GM18517 (cell line): ENCODE results near the gene PARN.
"Not testable (repeated sequence)": the region's sequence is repeated elsewhere in the genome, so short reads cannot be mapped to it uniquely, and the experiment has no call there.

Experiments used
- ATAC-seq: cut with Tn5 transposase; IDR thresholded peaks from one replicate; pipeline ENCODE4 v1.9.1; 2021; ENCODE audit warnings: mild to moderate bottlenecking, moderate library complexity; ENCODE audit not compliant: unreplicated experiment

PARN gene

DNA sequence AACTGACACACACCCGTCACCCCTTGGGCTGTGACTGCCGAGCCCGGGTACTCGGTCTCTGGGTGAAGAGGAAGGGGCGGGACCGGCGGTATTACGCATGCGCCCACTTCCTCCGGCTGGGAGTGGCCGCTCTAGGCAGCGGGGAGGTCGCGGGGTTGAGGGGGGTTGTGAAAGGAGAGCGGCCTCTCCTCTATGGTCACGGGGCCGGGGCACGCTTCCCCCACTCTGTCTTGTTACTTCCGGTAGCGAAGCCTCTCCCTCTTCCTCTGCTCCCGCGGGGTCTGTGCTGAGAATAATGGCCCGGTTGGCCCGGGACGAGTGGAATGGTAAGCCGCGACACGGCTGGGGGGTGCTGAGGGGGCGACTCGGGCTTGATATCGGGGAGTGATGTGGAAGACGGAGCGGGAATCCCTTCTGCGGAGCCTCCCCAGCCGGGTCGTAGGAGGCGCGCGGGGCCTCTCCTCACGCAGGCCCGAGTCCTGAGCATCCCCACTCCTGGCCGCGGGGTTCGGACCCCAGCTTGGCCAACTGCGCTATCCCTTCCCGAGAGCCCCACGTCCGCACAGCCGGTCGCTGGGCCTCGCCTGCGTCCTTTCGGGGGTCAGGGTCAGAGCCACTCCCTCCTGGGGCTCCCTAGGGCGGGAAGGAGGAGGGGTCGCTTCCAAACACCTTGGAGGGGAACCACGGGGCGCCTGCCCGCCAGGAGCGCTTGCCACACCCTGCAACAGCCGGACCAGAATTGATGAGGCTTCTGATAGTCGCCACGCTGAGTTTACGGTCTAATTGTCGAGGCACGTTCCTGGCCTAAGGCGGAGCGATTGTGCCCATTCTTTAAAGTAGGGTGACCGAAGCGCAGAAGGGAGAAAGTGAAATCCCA lies 2.9 kb upstream of the PARN start, which contains the start of gene BFAR:
Gene BFAR, plus strand, starts transcription at position 259 of the 877 bp plus-strand sequence. CDS start 11,396 bp downstream, outside the sequence.
- peak; percentile 78 for ATAC-seq

DNA sequence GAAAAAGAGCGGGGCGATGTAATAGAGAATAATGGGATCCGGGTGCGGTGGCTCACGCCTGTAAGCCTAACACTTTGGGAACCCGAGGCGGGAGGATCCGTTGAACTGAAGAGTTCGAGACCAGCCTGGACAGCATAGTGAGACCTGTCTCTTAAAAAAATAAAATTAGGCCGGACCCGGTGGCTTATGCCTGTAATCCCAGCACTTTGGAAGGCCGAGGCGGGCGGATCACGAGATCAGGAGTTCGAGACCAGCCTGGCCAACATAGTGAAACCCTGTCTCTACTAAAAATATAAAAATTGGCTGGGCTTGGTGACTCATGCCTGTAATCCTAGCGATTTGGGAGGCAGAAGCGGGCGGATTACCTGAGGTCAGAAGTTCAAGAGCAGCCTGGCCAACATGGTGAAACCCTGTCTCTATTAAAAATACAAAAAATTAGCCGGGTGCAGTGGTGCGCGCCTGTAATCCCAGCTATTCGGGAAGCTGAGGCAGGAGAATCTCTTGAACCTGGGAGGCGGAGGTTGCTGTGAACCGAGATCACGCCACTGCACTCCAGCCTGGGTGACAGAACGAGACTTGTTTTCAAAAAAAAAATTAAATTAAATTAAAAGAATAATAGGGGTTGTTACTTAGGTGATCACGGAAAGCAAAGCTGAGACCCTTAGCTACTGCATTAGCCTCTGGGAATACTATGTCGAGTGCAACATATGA lies 715 bp upstream of the PARN start:
- ATAC-seq, result not testable (repeated sequence)

DNA sequence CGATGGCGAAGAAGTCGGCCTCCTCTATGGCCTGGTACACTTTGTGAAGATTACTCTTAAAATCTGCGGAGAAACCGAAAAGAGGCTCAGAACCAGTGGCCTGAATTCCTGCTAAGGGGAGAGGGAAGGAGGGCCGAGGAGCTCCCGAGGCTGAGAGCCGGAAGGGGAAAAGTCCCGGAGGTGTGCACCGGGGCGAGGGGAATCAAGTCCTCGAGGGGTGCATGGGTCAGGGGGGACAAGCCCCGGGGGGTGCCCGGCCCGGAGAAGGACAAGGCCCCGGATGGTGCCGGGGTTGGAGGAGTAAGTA lies 495 bp downstream of the PARN start:
- ATAC-seq, result no peak

DNA sequence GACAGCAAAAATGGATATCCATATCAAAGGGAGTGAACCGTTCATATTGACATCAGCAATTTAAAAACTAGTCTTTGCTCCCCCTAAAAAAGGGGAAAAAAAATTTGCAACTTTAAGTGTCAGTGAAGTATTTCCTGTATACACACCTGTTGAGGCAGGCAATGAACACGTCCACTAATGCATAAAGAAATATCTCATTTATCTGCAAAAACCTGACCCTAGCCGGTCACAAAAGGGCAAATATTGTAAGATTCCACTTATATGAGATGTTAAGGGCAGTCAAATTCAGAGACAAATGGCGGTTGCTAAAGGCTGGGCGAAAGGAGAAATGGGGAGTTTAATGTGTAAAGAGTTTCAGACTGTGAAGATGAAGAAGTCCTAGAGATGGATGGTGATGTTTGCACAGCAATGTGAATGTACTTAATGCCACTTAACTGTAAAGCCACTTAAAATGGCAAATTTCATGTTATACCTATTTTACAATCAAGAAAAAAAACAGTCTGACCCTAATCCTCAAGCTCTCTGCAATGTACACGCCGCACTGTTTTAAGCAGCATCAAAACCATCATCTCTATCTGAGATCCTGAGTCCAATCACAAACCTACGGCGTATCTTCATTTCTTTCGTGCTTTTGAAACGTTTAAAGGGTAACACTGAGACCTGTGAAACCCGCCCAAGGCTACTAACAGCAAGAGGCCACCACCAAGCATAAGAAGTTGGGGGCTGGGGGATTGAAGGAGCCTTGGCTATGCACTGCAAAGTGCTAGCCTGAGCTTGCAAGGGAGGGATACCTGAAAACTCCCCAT lies 1.1 kb downstream of the PARN start:
- no peak for ATAC-seq

DNA sequence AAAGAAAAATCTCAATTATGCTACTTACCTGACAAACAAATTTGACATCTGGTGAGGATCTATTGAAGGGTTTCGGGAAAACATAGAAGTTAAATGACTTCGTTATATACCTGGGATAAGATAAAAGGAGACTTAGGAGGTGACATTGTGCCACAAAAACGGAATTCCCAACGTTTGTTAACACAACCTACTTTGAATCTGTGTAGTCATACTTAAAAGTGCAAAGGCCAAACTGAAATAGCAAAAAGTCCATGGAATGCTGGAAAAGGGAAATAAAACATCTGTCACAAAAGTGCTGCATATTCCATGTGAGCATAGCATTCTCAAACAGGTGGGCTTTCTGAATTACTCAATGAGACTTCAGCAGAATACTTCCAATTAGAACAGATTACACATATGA lies 3.0 kb downstream of the PARN start:
- no peak for ATAC-seq

DNA sequence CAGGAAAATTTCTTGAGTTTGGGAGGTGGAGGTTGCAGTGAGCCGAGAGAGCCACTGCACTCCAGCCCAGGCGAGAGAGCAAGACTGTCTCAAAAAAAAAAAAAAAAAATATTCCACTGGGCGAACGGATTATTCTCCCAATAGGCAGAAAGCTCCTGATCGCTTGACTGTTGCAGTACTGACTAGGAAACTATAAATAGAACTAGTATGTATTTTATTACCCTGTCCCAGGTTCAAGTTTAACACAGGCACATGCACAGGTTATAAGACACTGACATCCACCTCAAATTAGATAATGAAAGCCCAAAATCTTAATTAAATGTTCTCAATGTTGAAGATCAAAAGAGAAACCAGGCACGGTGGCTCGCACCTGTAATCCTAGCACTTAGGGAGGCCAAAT lies 11.5 kb downstream of the PARN start:
- ATAC-seq, result no peak

DNA sequence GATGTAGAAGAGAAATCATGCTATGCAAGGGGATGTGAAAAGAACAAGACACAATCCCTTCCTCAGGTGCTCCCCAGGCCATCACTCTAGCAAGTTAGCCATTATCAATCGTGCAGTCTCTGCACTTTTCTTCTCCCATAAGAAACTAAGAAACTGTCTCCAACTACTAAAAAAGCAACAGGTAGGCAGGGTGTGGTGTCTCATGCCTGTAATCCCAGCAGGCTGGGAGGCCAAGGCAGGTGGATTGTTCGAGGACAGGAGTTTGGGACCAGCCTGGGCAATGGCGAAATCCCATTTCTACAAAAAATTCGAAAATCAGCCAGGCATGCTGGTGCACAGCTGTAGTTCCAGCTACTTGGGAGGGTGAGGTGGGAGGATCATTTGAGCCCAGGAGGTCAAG lies 13.8 kb downstream of the PARN start:
- ATAC-seq, result no peak

DNA sequence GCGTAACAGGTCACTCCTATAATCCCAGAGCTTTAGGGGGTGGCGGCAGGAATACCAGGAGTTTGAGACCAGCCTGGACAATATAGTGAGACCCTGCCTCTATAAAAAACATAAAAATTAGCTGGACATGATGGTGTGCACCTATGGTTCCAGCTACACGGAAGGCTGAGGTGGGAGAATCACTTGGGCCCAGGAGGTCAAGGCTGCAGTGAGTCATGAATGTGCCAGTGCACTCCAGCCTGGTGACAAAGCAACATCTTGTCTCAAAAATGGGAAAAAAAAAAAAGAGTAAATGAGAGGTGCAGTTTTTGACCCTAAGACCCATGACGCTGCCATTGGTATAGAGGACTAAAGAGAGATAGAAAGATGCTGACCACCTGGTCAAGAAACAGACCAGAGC lies 16.1 kb downstream of the PARN start:
- no peak for ATAC-seq

DNA sequence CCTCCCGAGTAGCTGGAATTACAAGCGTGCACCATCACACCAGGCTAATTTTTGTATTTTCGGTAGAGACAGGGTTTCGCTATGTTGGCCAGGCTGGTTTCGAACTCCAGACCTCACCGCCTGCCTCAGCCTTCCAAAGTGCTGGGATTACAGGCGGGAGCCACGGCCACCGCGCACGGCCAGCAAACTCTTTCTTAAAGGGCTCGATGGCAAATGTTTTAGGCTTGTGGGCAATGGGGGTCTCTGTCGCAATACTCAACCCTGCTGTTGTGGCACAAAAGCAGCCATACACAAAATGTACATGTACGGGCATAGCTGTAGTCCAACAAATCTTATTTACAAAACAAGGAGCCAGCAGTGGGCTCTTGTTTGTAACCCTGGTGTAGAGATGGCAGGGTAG lies 18.4 kb downstream of the PARN start:
- ATAC-seq, result no peak

DNA sequence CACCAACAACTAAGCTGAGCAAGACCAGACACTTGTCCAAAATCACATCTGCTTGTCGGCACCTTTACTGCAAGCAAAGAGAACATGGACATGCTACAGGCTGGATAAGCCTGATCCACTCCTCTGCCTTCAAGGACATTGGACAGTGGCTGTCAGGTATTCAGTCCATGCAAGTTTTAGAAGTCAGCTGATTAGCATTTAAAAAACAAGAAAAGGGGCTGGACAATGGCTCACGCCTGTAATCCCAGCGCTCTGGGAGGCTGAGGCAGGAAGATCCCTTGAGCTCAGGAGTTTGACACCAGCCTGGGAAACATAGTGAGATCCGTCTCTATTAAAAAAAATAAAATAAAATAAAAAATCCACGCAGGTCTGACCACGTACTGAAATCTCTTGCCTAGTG lies 20.3 kb downstream of the PARN start:
- no peak for ATAC-seq

DNA sequence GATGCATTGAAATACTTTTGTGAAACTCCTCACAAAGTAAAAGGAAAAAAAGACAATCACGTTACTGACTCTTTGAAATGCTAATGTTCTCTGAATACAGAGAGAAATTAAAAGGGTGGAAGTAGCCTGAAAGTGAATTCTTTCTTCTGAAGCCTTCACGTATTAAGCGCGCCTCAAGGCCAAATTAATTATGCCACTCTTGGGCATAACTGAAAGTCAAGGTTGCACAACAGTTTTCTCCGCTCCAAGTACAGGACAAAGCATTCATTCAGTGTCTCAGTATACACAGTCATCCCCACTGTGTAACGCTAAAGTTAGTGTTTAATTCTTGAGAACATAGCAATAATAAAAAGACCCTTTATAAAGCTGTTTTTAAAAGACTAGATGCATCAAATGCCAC lies 21.5 kb downstream of the PARN start:
- ATAC-seq, result no peak

DNA sequence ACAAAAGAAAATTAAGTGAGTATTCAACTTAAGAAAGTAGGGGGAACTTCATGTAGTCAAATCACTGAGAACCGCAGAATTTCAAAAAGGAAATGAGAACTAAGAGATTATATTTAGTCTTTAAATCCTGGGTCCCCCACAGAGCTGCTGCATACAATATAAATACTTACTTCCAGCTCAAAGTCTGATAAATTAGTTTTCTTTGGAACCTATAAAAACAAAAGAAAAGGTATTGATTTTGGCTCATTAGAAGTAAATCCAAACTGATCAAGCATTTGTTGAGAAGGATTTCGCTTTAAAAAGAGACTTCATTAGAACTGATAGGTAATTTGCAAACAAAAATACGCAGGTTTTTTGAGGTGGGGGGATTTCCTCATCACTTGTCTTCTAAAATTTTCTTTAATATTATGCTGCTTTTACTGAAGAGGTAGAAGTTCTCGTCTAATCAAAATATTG lies 21.9 kb downstream of the PARN start:
- peak; percentile 64 for ATAC-seq

DNA sequence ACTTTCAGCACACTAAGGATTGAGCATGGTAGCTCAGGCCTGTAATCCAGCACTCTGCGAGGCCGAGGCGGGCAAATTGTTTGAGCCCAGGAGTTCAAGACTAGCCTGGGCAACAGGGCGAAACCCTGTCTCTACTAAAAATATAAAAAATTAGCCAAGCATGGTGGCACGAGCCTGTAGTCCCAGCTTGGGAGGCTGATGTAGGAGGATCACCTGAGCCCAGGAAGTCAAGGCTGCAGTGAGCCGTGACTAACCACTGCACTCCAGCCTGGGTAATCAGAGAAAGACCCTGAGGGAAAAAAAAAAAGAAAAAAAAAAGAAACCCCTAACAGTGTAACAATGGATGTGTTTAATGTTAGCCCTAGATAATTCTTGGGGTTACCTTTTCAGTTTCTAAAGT lies 24.0 kb downstream of the PARN start:
- no peak for ATAC-seq

DNA sequence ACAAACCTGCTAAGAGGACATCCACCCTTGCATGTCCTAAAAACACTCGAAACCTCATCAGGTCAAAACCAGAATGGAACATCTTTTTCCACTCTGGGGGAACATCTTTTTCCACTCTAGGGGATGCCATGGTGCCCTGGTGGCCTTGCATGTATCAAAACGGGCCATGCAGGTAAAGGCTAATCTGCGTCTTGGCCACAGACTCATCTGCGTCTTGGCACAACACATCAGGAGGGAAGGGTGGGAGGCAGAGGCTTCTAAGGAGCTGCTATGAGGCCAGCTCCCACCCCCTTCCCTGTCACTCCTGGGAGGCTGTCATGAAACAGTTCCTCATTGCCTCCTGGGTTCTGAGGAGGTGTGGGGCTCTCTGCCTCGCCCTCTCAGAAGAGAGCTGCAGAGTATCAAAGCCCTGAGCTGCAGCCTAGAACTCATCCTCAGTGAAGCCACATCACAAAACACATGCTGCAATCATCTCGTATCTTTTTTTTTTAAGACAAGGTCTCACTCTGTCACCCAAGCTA lies 27.6 kb downstream of the PARN start:
- no peak for ATAC-seq

DNA sequence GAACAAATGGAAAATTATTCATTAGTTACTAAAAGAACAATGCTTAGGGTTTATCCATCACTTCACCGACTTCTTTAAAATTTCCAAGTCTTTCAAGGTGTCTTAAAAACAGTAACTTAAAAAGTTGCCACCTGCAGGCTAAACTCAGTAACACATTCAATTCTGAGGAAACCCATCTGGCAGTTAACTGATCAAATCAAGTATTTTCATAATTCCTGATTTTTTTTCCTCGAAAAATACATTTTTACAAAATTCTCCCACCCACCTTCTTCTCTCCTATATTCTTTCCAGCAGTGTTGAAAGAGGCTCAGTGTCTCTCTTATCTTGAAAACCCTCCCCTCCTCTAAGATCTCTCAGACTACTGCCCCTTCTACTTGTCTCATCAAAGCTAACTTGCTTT lies 29.9 kb downstream of the PARN start:
- no peak for ATAC-seq

DNA sequence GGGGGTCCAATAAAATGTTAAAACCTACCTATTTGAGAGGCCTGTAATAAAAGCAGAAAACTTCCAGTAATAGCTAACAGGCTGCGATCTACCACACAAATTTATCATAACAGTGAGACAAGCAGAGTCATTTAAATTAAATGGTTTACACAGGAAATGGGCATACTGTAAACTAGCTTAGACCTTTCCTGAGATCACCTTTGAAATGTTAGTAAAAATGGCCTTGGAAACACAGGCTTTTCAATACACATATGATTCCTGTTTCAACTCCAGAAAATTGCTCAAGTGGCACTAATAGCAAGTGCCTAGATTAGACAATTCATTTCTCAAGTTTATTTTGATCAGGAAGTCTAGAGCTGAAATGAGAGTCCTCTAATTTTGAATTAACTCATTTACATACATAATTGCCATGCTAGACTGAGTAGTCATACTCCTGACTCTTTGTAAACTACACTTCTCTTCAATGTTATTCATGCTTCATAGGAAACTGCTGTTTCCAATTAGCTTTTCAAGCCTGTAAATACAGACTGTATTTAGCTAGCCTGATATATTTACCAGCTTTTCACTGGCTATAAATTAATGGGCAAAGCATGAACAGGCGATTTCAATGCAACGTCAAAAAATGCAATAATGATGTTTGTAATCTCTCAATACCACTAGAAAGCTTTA lies 43.3 kb downstream of the PARN start:
- ATAC-seq, result no peak

DNA sequence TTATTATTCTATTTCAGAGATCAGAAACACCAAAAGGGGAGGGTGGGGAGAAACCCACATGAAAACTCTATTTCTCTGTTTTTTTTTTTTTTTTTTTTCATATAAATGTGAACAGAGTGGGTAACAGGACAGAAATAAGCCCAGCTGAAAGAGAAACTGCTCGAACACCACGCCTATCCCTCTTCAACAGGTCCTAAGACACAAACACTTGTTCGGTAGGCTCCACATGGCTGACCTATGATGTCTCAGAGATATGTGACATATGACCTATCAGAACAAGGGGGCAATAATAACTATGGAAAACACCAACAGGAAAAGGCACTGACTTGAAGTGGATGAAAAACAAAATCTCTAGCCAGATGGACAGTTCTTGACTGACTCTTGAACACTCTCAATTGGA lies 44.8 kb downstream of the PARN start:
- ATAC-seq, result no peak

DNA sequence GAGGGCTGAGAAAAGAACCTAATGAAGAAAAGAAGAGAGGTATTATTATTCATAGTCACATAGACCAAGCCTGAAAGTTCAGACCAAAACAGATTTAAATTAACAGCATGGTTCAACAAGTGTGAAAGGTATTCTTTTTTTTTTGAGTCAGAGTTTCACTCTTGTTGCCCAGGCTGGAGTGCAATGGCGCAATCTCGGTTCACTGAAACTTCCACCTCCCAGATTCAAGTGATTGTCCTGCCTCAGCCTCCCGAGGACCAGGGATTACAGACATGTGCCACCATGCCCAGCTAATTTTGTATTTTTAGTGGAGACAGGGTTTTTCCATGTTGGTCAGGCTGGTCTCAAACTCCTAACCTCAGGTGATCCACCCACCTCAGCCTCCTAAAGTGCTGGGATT lies 49.1 kb downstream of the PARN start:
- not testable (repeated sequence) for ATAC-seq

DNA sequence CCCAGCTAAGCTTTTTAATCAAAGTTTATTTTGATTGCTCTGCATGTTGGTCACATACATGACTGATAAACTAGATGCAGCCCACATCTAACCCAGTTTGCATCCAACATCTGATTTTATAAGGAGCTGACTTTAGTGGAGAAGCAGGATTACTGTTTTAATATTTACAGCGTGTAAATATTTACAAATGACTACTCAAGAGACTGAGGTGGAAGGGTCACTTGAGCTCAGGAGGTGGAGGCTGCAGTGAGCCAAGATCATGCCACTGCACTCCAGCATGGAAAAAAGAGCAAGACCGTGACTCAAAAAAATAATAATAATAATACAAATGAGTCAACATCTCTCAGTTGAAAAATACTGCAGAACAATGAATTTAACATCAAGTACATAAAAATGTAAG lies 50.8 kb downstream of the PARN start:
- ATAC-seq, result no peak

DNA sequence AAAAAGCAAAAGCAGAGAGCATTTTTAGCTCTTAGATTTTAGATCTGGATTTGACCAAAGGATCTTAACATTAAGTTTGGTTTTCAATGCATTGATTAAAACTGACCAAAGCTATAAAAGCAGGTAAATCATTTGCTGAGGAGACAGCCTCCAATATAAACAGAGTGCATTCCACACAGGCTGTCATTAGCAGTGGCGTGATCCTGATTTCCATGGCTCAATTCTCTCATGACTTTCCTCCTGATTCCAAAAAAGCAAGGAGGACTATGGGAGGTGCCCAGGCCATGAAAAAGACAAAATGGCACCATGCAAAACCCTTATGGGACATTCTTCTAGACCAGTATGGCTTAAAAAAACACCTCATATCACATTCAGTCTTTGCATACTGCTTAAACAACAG lies 53.5 kb downstream of the PARN start:
- no peak for ATAC-seq

DNA sequence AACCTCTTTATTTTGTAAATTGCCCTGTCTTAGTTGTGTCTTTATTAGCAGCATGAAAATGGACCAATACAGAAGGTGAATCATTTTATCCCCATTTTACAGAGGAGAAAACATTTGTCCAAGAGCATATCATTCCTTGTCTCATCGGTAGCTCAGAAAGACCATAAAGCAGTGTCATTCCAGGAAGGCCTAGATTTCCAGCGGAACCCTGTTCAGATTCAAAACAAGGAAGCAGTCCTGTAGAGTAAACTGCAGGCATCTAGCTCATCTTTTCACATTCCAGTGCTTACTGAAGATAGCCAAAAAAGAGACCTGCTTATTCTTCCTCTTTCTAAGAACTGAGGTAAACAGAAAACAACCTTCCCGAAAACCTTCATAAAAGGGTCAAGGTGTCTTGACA lies 54.0 kb downstream of the PARN start:
- ATAC-seq, result no peak
